Neural cell (in vitro differentiated cells): Measurements from ENCODE around the gene FUT7. TPM values are rescaled to one million over a fixed set of nuclear protein-coding genes. Genes with fewer than 3 reads are reported as not detected.
A peak's percentile ranks its signal among the peaks of the same experiment; 100 is the strongest.

Experiments
- H2AFZ ChIP-seq: fragments of 200-600, 300-800 bp; sonication (generic), shearing (Covaris generic); 2 replicates; pipeline ENCODE4 v1.6.0; 2014; ENCODE audit warnings: low read depth, mild to moderate bottlenecking, antibody characterized with exemption, low read length, moderate library complexity
- H3F3A ChIP-seq: fragments of 200-600 bp; shearing (Covaris generic); 2 replicates; pipeline ENCODE4 v1.6.1; 2016; ENCODE audit warnings: mild to moderate bottlenecking, moderate library complexity, mixed read lengths, antibody characterized with exemption, low read length; ENCODE audit not compliant: insufficient read depth, poor library complexity, severe bottlenecking
- H3K27ac ChIP-seq: fragments of 200-600, 300-800 bp; sonication (generic), shearing (Covaris generic); 2 replicates; pipeline ENCODE4 v1.5.1; 2014; ENCODE audit warnings: mild to moderate bottlenecking, low read length, moderate library complexity
- H3K27me3 ChIP-seq: fragments of 300-800, 200-600 bp; sonication (generic), shearing (Covaris generic); 2 replicates; pipeline ENCODE4 v1.6.0; 2014; ENCODE audit warnings: mild to moderate bottlenecking, low read depth, low read length, moderate library complexity; ENCODE audit not compliant: insufficient read depth
- H3K36me3 ChIP-seq: fragments of 300-800, 200-600 bp; sonication (generic), shearing (Covaris generic); 2 replicates; pipeline ENCODE4 v1.5.1; 2014; ENCODE audit warnings: mild to moderate bottlenecking, antibody characterized with exemption, low read length, moderate library complexity; ENCODE audit not compliant: insufficient read depth
- H3K4me2 ChIP-seq: fragments of 300-800, 200-600 bp; sonication (generic), shearing (Covaris generic); 2 replicates; pipeline ENCODE4 v1.6.0; 2014; ENCODE audit warnings: mild to moderate bottlenecking, low read length
- H3K4me3 ChIP-seq: fragments of 300-800, 200-600 bp; sonication (generic), shearing (Covaris generic); 2 replicates; pipeline ENCODE4 v1.5.1; 2014; ENCODE audit warnings: mild to moderate bottlenecking, low read length, moderate library complexity
- H3K79me2 ChIP-seq: fragments of 200-600 bp; shearing (Covaris generic); replicated peaks from 2 replicates; pipeline ENCODE4 v1.6.0; 2014; ENCODE audit warnings: mild to moderate bottlenecking, low read length, moderate library complexity; ENCODE audit not compliant: insufficient read depth
- H3K9ac ChIP-seq: fragments of 300-800, 200-600 bp; sonication (generic), shearing (Covaris generic); 2 replicates; pipeline ENCODE4 v1.6.1; 2016; ENCODE audit warnings: mild to moderate bottlenecking, low read length, mixed read lengths
- H3K9me2 ChIP-seq: fragments of 200-600 bp; shearing (Covaris generic); 2 replicates; pipeline ENCODE4 v1.6.1; 2016; ENCODE audit warnings: mild to moderate bottlenecking, low read length, mixed read lengths; ENCODE audit not compliant: insufficient read depth
- H3K9me3 ChIP-seq: fragments of 200-600, 300-800 bp; sonication (generic), shearing (Covaris generic); 2 replicates; pipeline ENCODE4 v1.6.1; 2016; ENCODE audit warnings: mild to moderate bottlenecking, mixed run types, low read length, moderate library complexity, mixed read lengths
- H4K20me1 ChIP-seq: fragments of 200-600 bp; shearing (Covaris generic); 2 replicates; pipeline ENCODE4 v1.6.1; 2016; ENCODE audit warnings: mild to moderate bottlenecking, mixed run types; ENCODE audit not compliant: insufficient read depth
- CTCF ChIP-seq: fragments of 450-650 bp; IDR thresholded peaks from 2 replicates; pipeline ENCODE4 v1.5.1; 2014; ENCODE audit warnings: antibody characterized with exemption, mild to moderate bottlenecking, moderate library complexity; ENCODE audit not compliant: poor library complexity, severe bottlenecking
- EP300 ChIP-seq: fragments of 450-650 bp; conservative IDR thresholded peaks from 2 replicates; pipeline ENCODE4 v1.6.1; 2014; ENCODE audit warnings: antibody characterized with exemption, mild to moderate bottlenecking, moderate library complexity; ENCODE audit not compliant: poor library complexity, severe bottlenecking
- EZH2 ChIP-seq: fragments of 200-600, 300-800 bp; shearing (Covaris generic), sonication (generic); IDR thresholded peaks from 2 replicates; pipeline ENCODE4 v1.6.1; 2014; ENCODE audit warnings: antibody characterized with exemption, low read length, borderline replicate concordance, mild to moderate bottlenecking; ENCODE audit not compliant: insufficient read depth, poor library complexity, severe bottlenecking
- MXI1 ChIP-seq: fragments of 450-650 bp; conservative IDR thresholded peaks from 2 replicates; pipeline ENCODE4 v1.6.1; 2014; ENCODE audit warnings: antibody characterized with exemption, mild to moderate bottlenecking; ENCODE audit not compliant: poor library complexity, severe bottlenecking
- POLR2AphosphoS5 ChIP-seq: IDR thresholded peaks from 2 replicates; pipeline ENCODE4 v1.6.1; 2012
- RAD21 ChIP-seq: fragments of 450-650 bp; conservative IDR thresholded peaks from 2 replicates; pipeline ENCODE4 v1.6.1; 2014; ENCODE audit warnings: antibody characterized with exemption, mild to moderate bottlenecking, moderate library complexity
- REST ChIP-seq: IDR thresholded peaks from 2 replicates; pipeline ENCODE4 v1.6.1; 2012; ENCODE audit warnings: borderline replicate concordance
- SMC3 ChIP-seq: fragments of 450-650 bp; conservative IDR thresholded peaks from 2 replicates; pipeline ENCODE4 v1.6.1; 2014; ENCODE audit warnings: antibody characterized with exemption, mild to moderate bottlenecking, moderate library complexity; ENCODE audit not compliant: poor library complexity
- TAF1 ChIP-seq: IDR thresholded peaks from 2 replicates; pipeline ENCODE4 v1.6.1; 2012; ENCODE audit warnings: low read depth
- polyA plus RNA-seq: library from polyadenylated mRNA; depleted of rRNA; stranded (reverse); fragments of >200 nt; gene quantifications from 2 replicates; pipeline ENCODE4 v1.2.3, GENCODE V29; 2014

Gene FUT7
- polyA plus RNA-seq, 1 donor from 2014 or later, result 0.69 TPM

- H3K4me3 ChIP-seq, result peak overlapping the region; percentile 55
- TF ChIP-seq REST, result no peak
- no peak for TF ChIP-seq CTCF
- TF ChIP-seq POLR2AphosphoS5, result no peak
- no peak for TF ChIP-seq RAD21
- TF ChIP-seq EZH2, result peak; percentile 63
- no peak overlapping the region for H3K4me2 ChIP-seq
- H3F3A ChIP-seq, result no peaks in the 10 kb centered on the region
- peaks cover 66% of the 10 kb centered on the region for H3K27me3 ChIP-seq
- H3K27ac ChIP-seq, result no peak overlapping the region
- no peaks in the 10 kb centered on the region for H4K20me1 ChIP-seq
- no peak overlapping the region for H3K9ac ChIP-seq
- H2AFZ ChIP-seq, result no peak overlapping the region
- H3K36me3 ChIP-seq, result no peaks in the 10 kb centered on the region
- no peaks in the 10 kb centered on the region for H3K9me2 ChIP-seq
- no peaks in the 10 kb centered on the region for H3K79me2 ChIP-seq
- H3K9me3 ChIP-seq, result no peaks in the 10 kb centered on the region
Observed at GRCh38 chr9:137077758-137078693, 46.1 kb upstream of the FUT7 start.

- Histone ChIP-seq H3F3A (no peaks in the 10 kb centered on the region), H4K20me1 (no peaks in the 10 kb centered on the region), H2AFZ (no peak within 1 kb of the TSS), H3K9me2 (no peaks in the 10 kb centered on the region), H3K79me2 (no peaks in the 10 kb centered on the region), H3K27me3 (peaks cover 66% of the 10 kb centered on the region), H3K9ac (no peak within 1 kb of the TSS), H3K27ac (no peak within 1 kb of the TSS), H3K4me2 (no peak within 1 kb of the TSS), H3K9me3 (no peaks in the 10 kb centered on the region), H3K36me3 (no peaks in the 10 kb centered on the region), H3K4me3 (peak within 1 kb of the TSS; percentile 55)
- TF ChIP-seq SMC3, result no peak
- TF ChIP-seq TAF1, result no peak
- TF ChIP-seq CTCF, result no peak
- TF ChIP-seq MXI1, result no peak
- no peak for TF ChIP-seq POLR2AphosphoS5
- TF ChIP-seq EZH2, result no peak
- TF ChIP-seq RAD21, result no peak
- TF ChIP-seq EP300, result no peak
Observed at GRCh38 chr9:137077010-137077747, 45.3 kb upstream of the FUT7 start, which contains the start of gene UAP1L1. Gene UAP1L1, plus strand, starts transcription at chr9:137077517. Its CDS starts 16 bp downstream, at chr9:137077533.
